ENCODE measurements around the gene WDR73. TPM values are rescaled to one million over a fixed set of nuclear protein-coding genes. Genes with fewer than 3 reads are reported as not detected.

The WDR73 gene
- total and polyA plus RNA-seq, 9 of the 15 experiments (the other 6 are each of a cell fraction or from before 2014, with no cell fraction given): 9.2 to 25.4 (median 21.7) TPM

GRCh38 chr15:84649706-84650105, 4.4 kb downstream of the WDR73 start:
- peaks cover 9% of the 10 kb centered on the region for H3K9me1 ChIP-seq (ENCODE audit: control insufficient read depth, insufficient read depth, low read length)
- H3K9me3 ChIP-seq (replicated peaks; ENCODE audit: control insufficient read depth, insufficient read depth, low read depth, low read length): no peaks in the 10 kb centered on the region
- 88% methylated on average over 2 of the region's 2 CpGs for WGBS (ENCODE audit: insufficient coverage, low coverage, missing lambda C conversion rate)
- intact Hi-C loops (cut with micrococcal nuclease): no loop called here
- BruUV-seq (replicated peaks): no TSS peak
- H3K4me3 ChIP-seq: no peak overlapping the region
- FAIRE-seq: no peak
- ChIA-PET CTCF (ENCODE audit: low intra/inter-chr PET ratio) (no interaction called here), POLR2A (interaction anchor here (1.6 to 2.5 kb wide), 2 partner anchors 12 to 18 kb away, joined by 5 to 11 read pairs; no protein-coding TSS in a partner anchor)
- H3K27ac ChIP-seq (ENCODE audit: extremely low read depth, low read depth, low read length): no peak overlapping the region
- TF ChIP-seq NFIC (IDR thresholded peaks at IDR 0.05) (no peak), ZNF445 (CRISPR knock-in tag; IDR thresholded peaks at IDR 0.05; ENCODE audit: low read depth) (no peak), RBM34 (IDR thresholded peaks at IDR 0.05; ENCODE audit: borderline replicate concordance, insufficient read depth, low read length) (no peak), CREM (IDR thresholded peaks at IDR 0.05; ENCODE audit: low read depth) (no peak), NELFE (IDR thresholded peaks at IDR 0.05; ENCODE audit: insufficient read depth, insufficient read length) (no peak), ZSCAN29 (IDR thresholded peaks at IDR 0.05) (no peak), SUPT5H (IDR thresholded peaks at IDR 0.05) (no peak), ZNF197 (CRISPR knock-in tag; IDR thresholded peaks at IDR 0.05; ENCODE audit: low read depth) (no peak), PHB (CRISPR knock-in tag; IDR thresholded peaks at IDR 0.05) (no peak), RBM14 (IDR thresholded peaks at IDR 0.05; ENCODE audit: borderline replicate concordance, insufficient read depth, low read depth, low read length) (no peak), CBFA2T2 (conservative IDR thresholded peaks at IDR 0.05) (no peak), IRF9 (tag; IDR thresholded peaks at IDR 0.05) (no peak), FOXK1 (CRISPR knock-in tag; IDR thresholded peaks at IDR 0.05; ENCODE audit: borderline replicate concordance) (no peak), HIVEP1 (CRISPR knock-in tag; IDR thresholded peaks at IDR 0.05) (no peak), ZNF398 (CRISPR knock-in tag; IDR thresholded peaks at IDR 0.05) (no peak), SIN3A (IDR thresholded peaks at IDR 0.05; ENCODE audit: borderline replicate concordance in 2 of 2, control insufficient read depth in 1 of 2, low read depth in 2 of 2, low read length in 2 of 2) (no peak), CBFB (CRISPR knock-in tag; IDR thresholded peaks at IDR 0.05) (no peak), DIDO1 (tag; IDR thresholded peaks at IDR 0.05; ENCODE audit: low read depth) (no peak)
- DNase-seq (ENCODE audit: extremely low read depth in 1 of 4, low spot score in 3 of 4): no peak
- H3K36me3 ChIP-seq (ENCODE audit: control insufficient read depth, insufficient read depth, low read length): peaks cover 70% of the 10 kb centered on the region
- H3K27me3 ChIP-seq (ENCODE audit: control insufficient read depth in 2 of 2, insufficient read depth in 2 of 2, low read length in 2 of 2): no peaks in the 10 kb centered on the region
- H3K4me1 ChIP-seq (replicated peaks in 1 of 2; ENCODE audit: control insufficient read depth in 2 of 2, insufficient read depth in 2 of 2, low read length in 2 of 2): peaks cover 20 to 22% of the 10 kb centered on the region in 2 experiments; a peak in 4 of 5 replicates
- no peak overlapping the region for H3K9ac ChIP-seq (ENCODE audit: insufficient read depth in 1 of 2, low read depth in 2 of 2, low read length in 2 of 2)
- no peak for ATAC-seq
- in situ Hi-C loops (cut with MboI): no loop called here
- no peak overlapping the region for H2AFZ ChIP-seq (ENCODE audit: low read depth, low read length)
- no peaks in the 10 kb centered on the region; the same call in 1 of the 2 replicates for H4K20me1 ChIP-seq (replicated peaks; ENCODE audit: control insufficient read depth, insufficient read depth, low read length)
- H3K4me2 ChIP-seq (ENCODE audit: insufficient read depth, low read length): no peak overlapping the region
- H3K79me2 ChIP-seq (ENCODE audit: control insufficient read depth, insufficient read depth, low read length): peaks cover 17% of the 10 kb centered on the region
